GM23338 (cell line): Measurements from ENCODE around the gene NR1I2.

ENCODE experiments used
- CREB1 ChIP-seq: fragments of 250-450 bp; sonication (Bioruptor Pico); IDR thresholded peaks from 2 replicates; pipeline ENCODE4 v1.5.0; 2020; ENCODE audit warnings: low read depth, mild to moderate bottlenecking, moderate library complexity
- CTCF ChIP-seq, 2 experiments: fragments of 200-600 bp in 1 of 2; sonication (generic) in 1 of 2; conservative IDR thresholded peaks; 2 replicates each; pipeline versions ENCODE4 v1.5.1 to v1.6.1; 2016 to 2017; ENCODE audit warnings: antibody characterized with exemption in 2 of 2, low read depth in 2 of 2, mild to moderate bottlenecking in 2 of 2, moderate library complexity in 1 of 2
- ETS1 ChIP-seq: IDR thresholded peaks from 2 replicates; pipeline ENCODE4 v1.6.1; 2016; ENCODE audit warnings: antibody characterized with exemption
- EZH2 ChIP-seq: fragments of 200-600 bp; sonication (generic); IDR thresholded peaks from one replicate; pipeline ENCODE4 v1.8.0; 2017; ENCODE audit warnings: antibody characterized with exemption, mild to moderate bottlenecking, low read depth; ENCODE audit not compliant: unreplicated experiment
- EZH2phosphoT487 ChIP-seq: fragments of 200-600 bp; sonication (generic); IDR thresholded peaks from one replicate; pipeline ENCODE4 v1.8.1; 2018; ENCODE audit warnings: antibody characterized with exemption; ENCODE audit not compliant: unreplicated experiment
- JUNB ChIP-seq: IDR thresholded peaks from one replicate; pipeline ENCODE4 v1.6.1; 2016; ENCODE audit warnings: antibody characterized with exemption; ENCODE audit not compliant: unreplicated experiment
- POLR2AphosphoS5 ChIP-seq: IDR thresholded peaks from 2 replicates; pipeline ENCODE4 v1.6.1; 2016; ENCODE audit warnings: antibody characterized with exemption, low read depth
- REST ChIP-seq: IDR thresholded peaks from one replicate; pipeline ENCODE4 v1.6.1; 2018; ENCODE audit warnings: antibody characterized with exemption; ENCODE audit not compliant: unreplicated experiment
- STAT1 ChIP-seq: IDR thresholded peaks from one replicate; pipeline ENCODE4 v1.6.1; 2016; ENCODE audit warnings: antibody characterized with exemption; ENCODE audit not compliant: unreplicated experiment
- ZNF114 ChIP-seq: fragments of 250-450 bp; sonication (Bioruptor Pico); IDR thresholded peaks from 2 replicates; pipeline ENCODE4 v1.5.0; 2020; ENCODE audit warnings: mild to moderate bottlenecking, moderate library complexity
- ZNF331 ChIP-seq: fragments of 250-450 bp; sonication (Bioruptor Pico); IDR thresholded peaks from 2 replicates; pipeline ENCODE4 v1.5.0; 2020; ENCODE audit warnings: low read depth, mild to moderate bottlenecking, moderate library complexity

DNA sequence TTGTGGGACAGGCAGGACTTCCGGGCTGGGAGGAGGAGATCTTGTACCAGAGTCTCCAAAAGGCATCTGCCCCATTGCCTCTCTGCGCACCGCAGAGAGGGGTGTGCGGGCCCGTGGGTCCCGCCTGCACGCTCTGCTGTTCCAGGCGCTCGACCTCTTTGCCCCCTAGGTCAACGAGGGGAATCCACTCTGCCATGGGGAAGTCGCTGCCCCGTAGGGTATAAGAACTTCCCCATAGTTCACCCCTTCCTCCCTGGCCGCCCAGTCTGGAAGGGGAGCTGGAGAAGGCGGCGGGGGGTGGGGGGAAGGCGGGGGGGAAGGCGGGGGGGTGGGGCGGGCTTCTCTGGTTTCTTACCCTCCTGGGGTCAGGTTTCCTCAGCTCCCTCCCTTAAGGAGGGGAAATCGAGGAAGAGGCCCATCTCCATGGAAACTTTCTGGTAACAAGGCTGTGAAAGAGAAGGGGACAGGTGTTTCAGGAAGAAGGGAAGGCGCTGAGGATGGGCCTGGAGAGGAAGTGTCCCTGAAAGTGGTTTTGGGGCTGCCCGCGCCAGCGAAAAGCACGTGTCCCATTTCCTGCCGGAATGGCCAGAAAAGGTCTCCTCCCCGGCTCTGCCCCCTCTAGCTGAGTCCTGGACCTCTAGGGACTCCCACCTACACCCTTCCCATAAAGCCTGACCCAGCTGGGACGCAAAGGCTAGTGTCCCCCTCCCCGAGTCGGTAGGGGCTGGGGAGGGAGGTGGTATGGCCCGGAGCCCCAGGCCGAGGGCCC, 27.5 kb downstream of the NR1I2 start:
- TF ChIP-seq CTCF (conservative IDR thresholded peaks at IDR 0.05; ENCODE audit: low read depth in 2 of 2) (no peak), CREB1 (CRISPR knock-in tag) (no peak), REST (no peak), POLR2AphosphoS5 (no peak; the same call in 1 of the 2 replicates), EZH2phosphoT487 (no peak), EZH2 (no peak), JUNB (no peak), ZNF114 (no peak), ZNF331 (CRISPR knock-in tag) (no peak), STAT1 (no peak), ETS1 (no peak)
